Measurements from ENCODE around the gene UAP1L1. TPM values are rescaled to one million over a fixed set of nuclear protein-coding genes. Genes with fewer than 3 reads are reported as not detected.

Gene UAP1L1
- total RNA-seq, 1 donor from 2014 or later: 3.2 TPM

GRCh38 chr9:137077758-137078693, 709 bp downstream of the UAP1L1 start:
- H3K36me3 Mint-ChIP-seq (ENCODE audit: low read depth, unreplicated experiment): no peaks in the 10 kb centered on the region
- DNase-seq (ENCODE audit: low spot score): no peak
- no peaks in the 10 kb centered on the region for H3K4me1 Mint-ChIP-seq (ENCODE audit: unreplicated experiment)
- no peak overlapping the region for H3K4me3 Mint-ChIP-seq (ENCODE audit: unreplicated experiment)
- H3K27ac Mint-ChIP-seq (ENCODE audit: unreplicated experiment): no peak overlapping the region
- no peak for TF ChIP-seq CTCF (IDR thresholded peaks at IDR 0.05; ENCODE audit: unreplicated experiment)
- H3K27me3 Mint-ChIP-seq (ENCODE audit: unreplicated experiment): peaks cover 22% of the 10 kb centered on the region
- no peaks in the 10 kb centered on the region for H3K9me3 Mint-ChIP-seq (ENCODE audit: unreplicated experiment)

- TF ChIP-seq CTCF (IDR thresholded peaks at IDR 0.05; ENCODE audit: unreplicated experiment): no peak
- Mint-ChIP-seq H3K9me3 (ENCODE audit: unreplicated experiment) (no peaks in the 10 kb centered on the region), H3K36me3 (ENCODE audit: low read depth, unreplicated experiment) (no peaks in the 10 kb centered on the region), H3K4me3 (ENCODE audit: unreplicated experiment) (no peak overlapping the region), H3K4me1 (ENCODE audit: unreplicated experiment) (no peaks in the 10 kb centered on the region), H3K27me3 (ENCODE audit: unreplicated experiment) (peaks cover 24% of the 10 kb centered on the region), H3K27ac (ENCODE audit: unreplicated experiment) (no peak overlapping the region)
- no peak for DNase-seq (ENCODE audit: low spot score)
Observed at GRCh38 chr9:137078701-137079400, 1.5 kb downstream of the UAP1L1 start.

GRCh38 chr9:137079401-137079787, 2.1 kb downstream of the UAP1L1 start:
- Mint-ChIP-seq H3K4me1 (ENCODE audit: unreplicated experiment) (no peaks in the 10 kb centered on the region), H3K27ac (ENCODE audit: unreplicated experiment) (no peak overlapping the region), H3K27me3 (ENCODE audit: unreplicated experiment) (peaks cover 23% of the 10 kb centered on the region), H3K4me3 (ENCODE audit: unreplicated experiment) (no peak overlapping the region), H3K9me3 (ENCODE audit: unreplicated experiment) (no peaks in the 10 kb centered on the region), H3K36me3 (ENCODE audit: low read depth, unreplicated experiment) (no peaks in the 10 kb centered on the region)
- no peak for TF ChIP-seq CTCF (IDR thresholded peaks at IDR 0.05; ENCODE audit: unreplicated experiment)
- DNase-seq (ENCODE audit: low spot score): no peak

- Mint-ChIP-seq H3K9me3 (ENCODE audit: unreplicated experiment) (no peaks in the 10 kb centered on the region), H3K36me3 (ENCODE audit: low read depth, unreplicated experiment) (no peaks in the 10 kb centered on the region), H3K27me3 (ENCODE audit: unreplicated experiment) (peaks cover 21% of the 10 kb centered on the region), H3K4me3 (ENCODE audit: unreplicated experiment) (no peak overlapping the region), H3K4me1 (ENCODE audit: unreplicated experiment) (peaks cover under 1% of the 10 kb centered on the region), H3K27ac (ENCODE audit: unreplicated experiment) (no peak overlapping the region)
- TF ChIP-seq CTCF (IDR thresholded peaks at IDR 0.05; ENCODE audit: unreplicated experiment): no peak
- DNase-seq (ENCODE audit: low spot score): no peak
Observed at GRCh38 chr9:137080260-137081122, 3.2 kb downstream of the UAP1L1 start.
